HEK293 (cell line): ENCODE measurements around the gene S1PR2.
"Not testable (repeated sequence)": the region's sequence is repeated elsewhere in the genome, so short reads cannot be mapped to it uniquely, and the experiment has no call there.

ENCODE experiments used
- CTCF ChIA-PET: fragments of 350-600 bp; formaldehyde crosslinking; extraction: SDS; loops from one replicate; lab custom pipeline; 2021; ENCODE audit warnings: antibody characterized with exemption; lab: Yijun Ruan, JAX
- POLR2A ChIA-PET: fragments of 300-600 bp; formaldehyde crosslinking; extraction: SDS; loops from one replicate; lab custom pipeline; 2020; ENCODE audit warnings: antibody characterized with exemption, inconsistent platforms; lab: Yijun Ruan, JAX
- H3K27ac ChIP-seq: fragments of 200-500 bp; sonication (Bioruptor generic); 2 replicates; pipeline ENCODE4 v1.5.1; 2014; ENCODE audit warnings: low read depth, low read length, control low read depth, inconsistent platforms; ENCODE audit errors: extremely low read depth
- H3K36me3 ChIP-seq, 2 experiments: fragments of 200-500 bp in 1 of 2; sonication (Bioruptor generic) in 1 of 2; 1 replicate in 1 of 2; 2 replicates in 1 of 2; pipeline ENCODE4 v1.5.1; 2014 to 2017; ENCODE audit warnings: inconsistent platforms in 2 of 2, low read length in 2 of 2; ENCODE audit not compliant: control insufficient read depth in 2 of 2, insufficient read depth in 1 of 2
- H3K4me1 ChIP-seq: fragments of 200-500 bp; sonication (Bioruptor generic); 2 replicates; pipeline ENCODE4 v1.5.1; 2014; ENCODE audit warnings: mild to moderate bottlenecking, low read length, inconsistent platforms; ENCODE audit not compliant: control insufficient read depth, insufficient read depth
- H3K4me3 ChIP-seq: 2 replicates; pipeline ENCODE4 v1.5.1; 2011; ENCODE audit warnings: low read depth, mild to moderate bottlenecking, control low read depth, low read length, moderate library complexity
- H3K9me3 ChIP-seq: fragments of 200-500 bp; sonication (Bioruptor generic); 2 replicates; pipeline ENCODE4 v1.5.1; 2014; ENCODE audit warnings: low read depth, low read length, inconsistent platforms; ENCODE audit not compliant: control insufficient read depth, insufficient read depth
- RBAK ChIP-seq: fragments of 450-650 bp; formaldehyde crosslinking; IDR thresholded peaks from 2 replicates; pipeline ENCODE4 v1.5.1; 2016; ENCODE audit warnings: missing biosample characterization, missing genetic modification characterization
- ZNF121 ChIP-seq: fragments of 450-650 bp; formaldehyde crosslinking; IDR thresholded peaks from 2 replicates; pipeline ENCODE4 v1.5.1; 2016; ENCODE audit warnings: missing biosample characterization, missing genetic modification characterization

S1PR2 gene

DNA sequence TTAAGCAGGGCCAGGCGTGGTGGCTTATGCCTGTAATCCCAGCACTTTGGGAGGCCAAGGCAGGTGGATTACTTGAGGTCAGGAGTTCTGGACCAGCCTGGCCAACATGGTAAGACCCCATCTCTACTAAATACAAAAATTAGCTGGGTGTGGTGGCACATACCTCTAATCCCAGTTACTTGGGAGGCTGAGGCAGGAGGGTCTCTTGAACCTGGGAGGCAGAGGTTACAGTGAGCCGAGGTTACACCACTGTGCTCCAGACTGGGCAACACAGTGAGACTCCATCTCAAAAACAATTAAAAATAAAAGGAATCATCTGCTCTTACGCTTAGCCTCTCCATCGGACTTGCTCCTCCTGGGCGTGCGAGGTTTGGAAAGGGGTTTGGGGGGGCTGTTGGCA is 51.1 kb downstream of the S1PR2 start:
- CTCF ChIA-PET: not testable (repeated sequence)
- peak; percentile 87 for TF ChIP-seq ZNF121 (tag by site-specific recombination)

DNA sequence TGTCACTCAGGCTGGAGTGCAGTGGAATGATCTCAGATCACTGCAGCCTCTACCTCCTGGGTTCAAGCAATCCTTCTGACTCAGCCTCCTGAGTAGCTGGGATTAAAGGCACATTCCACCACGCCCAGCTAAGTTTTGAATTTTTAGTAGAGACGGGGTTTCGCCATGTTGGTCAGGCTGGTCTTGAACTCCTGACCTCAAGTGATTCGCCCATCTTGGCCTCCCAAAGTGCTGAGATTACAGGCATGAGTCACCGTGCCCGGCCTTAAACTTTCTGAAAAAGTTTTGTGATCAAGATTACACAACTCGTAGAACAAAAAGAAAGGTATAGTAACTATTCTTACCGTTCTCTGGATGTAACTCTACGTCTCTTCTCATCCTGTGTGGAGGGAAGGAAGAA is 57.6 kb downstream of the S1PR2 start:
- TF ChIP-seq RBAK (tag by site-specific recombination): no peak
- TF ChIP-seq, all 188 proteins: peak for 0
- no peaks in the 10 kb centered on the region for H3K9me3 ChIP-seq
- POLR2A ChIA-PET: no interaction called here
- H3K36me3 ChIP-seq: peaks cover 87 to 92% of the 10 kb centered on the region in 2 experiments
- H3K4me1 ChIP-seq: no peaks in the 10 kb centered on the region
- no peak overlapping the region for H3K4me3 ChIP-seq
- CTCF ChIA-PET: interaction anchor here (0.7 kb wide), 1 partner anchor 172 kb away, joined by 3 read pairs; no protein-coding TSS in a partner anchor
- no peak overlapping the region for H3K27ac ChIP-seq

More for the DNA sequence above, 51.1 kb downstream of the S1PR2 start:
- H3K4me3 ChIP-seq, H3K27ac ChIP-seq, H3K9me3 ChIP-seq, POLR2A ChIA-PET, H3K4me1 ChIP-seq: not testable (repeated sequence)
- H3K36me3 ChIP-seq: peaks cover 72 to 76% of the 10 kb centered on the region in 2 experiments
